ENCODE data around the gene RPRD1A.

Gene RPRD1A

GRCh38 chr18:35953688-35954087 lies 113.7 kb downstream of the RPRD1A start:
- no peak for TF ChIP-seq CTCF (conservative IDR thresholded peaks at IDR 0.05; ENCODE audit: low read length)
- no peak for DNase-seq (ENCODE audit: low read depth)
- H3K4me3 ChIP-seq (ENCODE audit: low read length): no peak overlapping the region

GRCh38 chr18:35950628-35950982 lies 116.8 kb downstream of the RPRD1A start:
- no peak for TF ChIP-seq CTCF (conservative IDR thresholded peaks at IDR 0.05; ENCODE audit: low read length)
- no peak overlapping the region; the same call in 1 of the 2 replicates for H3K4me3 ChIP-seq (ENCODE audit: low read length)
- no peak for DNase-seq (ENCODE audit: low read depth)

- TF ChIP-seq CTCF (conservative IDR thresholded peaks at IDR 0.05; ENCODE audit: low read length): peak; percentile 95
- peak; percentile 52 for DNase-seq (ENCODE audit: low read depth)
- H3K4me3 ChIP-seq (ENCODE audit: low read length): peak overlapping the region; percentile 63
These were observed 117.3 kb downstream of the RPRD1A start for GRCh38 chr18:35949903-35950627.

- no peak for DNase-seq (ENCODE audit: low read depth)
- H3K4me3 ChIP-seq (ENCODE audit: low read length): no peak overlapping the region
- no peak for TF ChIP-seq CTCF (conservative IDR thresholded peaks at IDR 0.05; ENCODE audit: low read length)
These were observed 118.3 kb downstream of the RPRD1A start for GRCh38 chr18:35949090-35949489.

GRCh38 chr18:35948080-35948479 lies 119.3 kb downstream of the RPRD1A start:
- no peak for TF ChIP-seq CTCF (conservative IDR thresholded peaks at IDR 0.05; ENCODE audit: low read length)
- DNase-seq (ENCODE audit: low read depth): no peak
- H3K4me3 ChIP-seq (ENCODE audit: low read length): no peak overlapping the region

- H3K4me3 ChIP-seq (ENCODE audit: low read length): no peak overlapping the region
- no peak for TF ChIP-seq CTCF (conservative IDR thresholded peaks at IDR 0.05; ENCODE audit: low read length)
- no peak for DNase-seq (ENCODE audit: low read depth)
These were observed 124.7 kb downstream of the RPRD1A start for GRCh38 chr18:35942661-35943060.

- H3K4me3 ChIP-seq (ENCODE audit: low read length): no peak overlapping the region
- TF ChIP-seq CTCF (conservative IDR thresholded peaks at IDR 0.05; ENCODE audit: low read length): no peak
These were observed 125.2 kb downstream of the RPRD1A start for GRCh38 chr18:35942133-35942532.

More at GRCh38 chr18:35942133-35942532, 125.2 kb downstream of the RPRD1A start:
- DNase-seq (ENCODE audit: low read depth): no peak
